ENCODE measurements around the gene ERO1B. TPM values are rescaled to one million over a fixed set of nuclear protein-coding genes. Genes with fewer than 3 reads are reported as not detected.

Gene ERO1B
- total RNA-seq, 1 experiment from 2014 or later: 5.4 TPM

DNA sequence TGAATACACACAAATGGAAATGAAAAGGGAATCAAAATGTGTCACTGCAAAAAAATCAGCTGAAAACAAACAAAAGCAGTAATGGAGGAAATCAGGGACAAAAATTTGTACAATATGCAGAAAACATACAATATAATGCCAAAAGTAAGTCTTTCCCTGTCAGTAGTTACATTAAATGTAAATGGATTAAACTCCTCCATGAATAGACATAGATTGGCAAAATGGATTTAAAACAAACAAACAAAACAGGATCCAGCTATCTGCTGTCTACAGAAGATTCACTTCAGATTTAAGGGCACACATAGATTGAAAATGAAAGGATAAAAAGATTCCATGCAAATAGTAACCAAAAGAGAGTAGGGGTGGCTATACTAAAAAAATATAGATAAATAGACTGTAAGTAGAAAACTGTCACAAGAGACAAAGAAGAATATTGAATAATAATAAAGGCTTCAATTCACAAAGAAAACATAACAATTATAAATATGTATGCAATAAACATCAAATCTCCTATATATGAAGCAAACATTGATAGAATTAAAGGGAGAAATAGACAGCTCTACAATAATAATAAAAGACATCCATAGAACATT, 42.2 kb upstream of the ERO1B start (continued):
- TF ChIP-seq, protein P1, sequence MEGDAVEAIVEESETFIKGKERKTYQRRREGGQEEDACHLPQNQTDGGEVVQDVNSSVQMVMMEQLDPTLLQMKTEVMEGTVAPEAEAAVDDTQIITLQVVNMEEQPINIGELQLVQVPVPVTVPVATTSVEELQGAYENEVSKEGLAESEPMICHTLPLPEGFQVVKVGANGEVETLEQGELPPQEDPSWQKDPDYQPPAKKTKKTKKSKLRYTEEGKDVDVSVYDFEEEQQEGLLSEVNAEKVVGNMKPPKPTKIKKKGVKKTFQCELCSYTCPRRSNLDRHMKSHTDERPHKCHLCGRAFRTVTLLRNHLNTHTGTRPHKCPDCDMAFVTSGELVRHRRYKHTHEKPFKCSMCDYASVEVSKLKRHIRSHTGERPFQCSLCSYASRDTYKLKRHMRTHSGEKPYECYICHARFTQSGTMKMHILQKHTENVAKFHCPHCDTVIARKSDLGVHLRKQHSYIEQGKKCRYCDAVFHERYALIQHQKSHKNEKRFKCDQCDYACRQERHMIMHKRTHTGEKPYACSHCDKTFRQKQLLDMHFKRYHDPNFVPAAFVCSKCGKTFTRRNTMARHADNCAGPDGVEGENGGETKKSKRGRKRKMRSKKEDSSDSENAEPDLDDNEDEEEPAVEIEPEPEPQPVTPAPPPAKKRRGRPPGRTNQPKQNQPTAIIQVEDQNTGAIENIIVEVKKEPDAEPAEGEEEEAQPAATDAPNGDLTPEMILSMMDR (IDR thresholded peaks at IDR 0.05 in 2 of 3, conservative IDR thresholded peaks at IDR 0.05 in 1 of 3; ENCODE audit: borderline replicate concordance in 1 of 3, insufficient read depth in 1 of 3, low read depth in 2 of 3, low read length in 2 of 3): no peak
- TF ChIP-seq YY1 (IDR thresholded peaks at IDR 0.05; ENCODE audit: extremely low read depth, insufficient replicate concordance, low read depth, low read length): no peak

DNA sequence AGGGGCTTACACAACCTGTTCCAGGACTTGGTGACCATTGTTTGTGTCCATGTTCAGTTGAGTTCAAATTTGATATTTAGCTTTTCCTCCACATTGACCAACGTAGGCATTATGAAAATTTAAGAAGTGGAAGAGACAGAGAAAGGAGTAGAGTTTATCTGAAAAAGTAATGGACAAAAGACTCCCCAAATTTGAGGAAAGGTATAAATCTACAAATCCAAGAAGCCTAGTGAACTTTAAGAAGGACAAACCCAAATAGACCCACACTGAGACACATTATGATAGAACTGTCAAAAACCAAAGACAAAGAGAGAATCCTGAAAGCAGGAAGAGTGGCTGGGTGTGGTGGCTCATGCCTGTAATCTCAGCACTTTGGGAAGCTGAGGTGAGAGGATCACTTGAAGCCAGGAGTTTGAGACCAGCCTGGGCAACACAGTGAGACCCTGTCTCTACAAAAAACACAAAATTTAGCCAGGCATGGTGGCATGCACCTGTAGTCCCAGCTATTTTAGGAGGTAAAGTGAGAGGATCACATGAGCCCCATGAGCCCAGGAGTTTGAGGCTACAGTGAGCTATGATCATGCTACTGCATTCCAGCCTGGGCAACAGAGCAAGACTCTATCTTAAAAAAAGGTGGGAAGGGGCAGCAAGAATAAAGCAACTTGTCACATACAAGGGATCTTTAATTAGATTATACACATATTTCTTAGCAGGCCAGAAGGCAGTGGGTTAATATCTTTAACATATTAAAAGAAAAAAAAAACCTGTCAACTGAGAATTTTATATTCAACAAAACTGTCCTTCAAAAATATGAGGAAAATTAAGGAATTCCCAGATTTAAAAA, 41.0 kb upstream of the ERO1B start:
- DNase-seq (ENCODE audit: low read depth, low spot score) (no peak), ATAC-seq (no peak)
- H3K4me3 ChIP-seq (replicated peaks in 1 of 2; ENCODE audit: low read depth in 1 of 2, low read length in 2 of 2): no peak overlapping the region
- H3K27ac ChIP-seq (ENCODE audit: low read depth, low read length): no peak overlapping the region
- H3K79me2 ChIP-seq (ENCODE audit: insufficient read depth, low read length): no peaks in the 10 kb centered on the region
- POLR2A ChIA-PET: no interaction called here
- H3K9me2 ChIP-seq (ENCODE audit: insufficient read depth): no peaks in the 10 kb centered on the region
- no peak overlapping the region for H3K4me2 ChIP-seq (ENCODE audit: low read length)
- H3K9me3 ChIP-seq (ENCODE audit: control insufficient read depth in 1 of 2, insufficient read depth in 1 of 2, low read depth in 1 of 2, low read length in 2 of 2): peaks cover 0 to 10% of the 10 kb centered on the region in 2 experiments; a peak in 2 of 4 replicates
- H3K9ac ChIP-seq (ENCODE audit: low read length): no peak overlapping the region
- intact Hi-C loops (cut with micrococcal nuclease): no loop called here
- H4K20me1 ChIP-seq (ENCODE audit: insufficient read depth): no peaks in the 10 kb centered on the region
- CTCF ChIA-PET: no interaction called here
- BruUV-seq (replicated peaks): no TSS peak
- H3K4me1 ChIP-seq (ENCODE audit: control insufficient read depth in 1 of 2, insufficient read depth in 2 of 2, low read length in 2 of 2): no peaks in the 10 kb centered on the region
- H3K27me3 ChIP-seq (ENCODE audit: insufficient read depth, low read length): no peaks in the 10 kb centered on the region
- RAD21 ChIA-PET (ENCODE audit: low non-redundant PET in 1 of 2, low total read pairs in 2 of 2, uncharacterized antibody in 2 of 2, unreplicated experiment in 2 of 2): no interaction called here
- no peaks in the 10 kb centered on the region for H3K36me3 ChIP-seq (ENCODE audit: control insufficient read depth in 1 of 2, insufficient read depth in 2 of 2, low read length in 2 of 2)
- no peak overlapping the region for H2AFZ ChIP-seq (ENCODE audit: low read depth, low read length, poor library complexity, severe bottlenecking)
- TF ChIP-seq TCF7L2 (IDR thresholded peaks at IDR 0.05; ENCODE audit: borderline replicate concordance, extremely low read depth, insufficient read depth, insufficient read length) (no peak), CBX3 (IDR thresholded peaks at IDR 0.05; ENCODE audit: low read depth) (no peak), POLR2A (IDR thresholded peaks at IDR 0.05; ENCODE audit: borderline replicate concordance, extremely low read depth, insufficient read depth, insufficient read length) (no peak), ZNF274 (IDR thresholded peaks at IDR 0.05; ENCODE audit: low read depth, low read length) (no peak), YY1 (IDR thresholded peaks at IDR 0.05; ENCODE audit: extremely low read depth, insufficient replicate concordance, low read depth, low read length) (no peak), EZH2 (IDR thresholded peaks at IDR 0.05) (no peak), SP1 (IDR thresholded peaks at IDR 0.05; ENCODE audit: low read depth) (no peak), EZH2phosphoT487 (IDR thresholded peaks at IDR 0.05; ENCODE audit: borderline replicate concordance) (no peak), FOSL1 (IDR thresholded peaks at IDR 0.05; ENCODE audit: low read depth) (no peak), SRF (IDR thresholded peaks at IDR 0.05; ENCODE audit: low read depth) (no peak), EGR1 (IDR thresholded peaks at IDR 0.05; ENCODE audit: low read depth) (no peak), ZFX (IDR thresholded peaks at IDR 0.05) (no peak), JUND (IDR thresholded peaks at IDR 0.05) (no peak), ELF1 (IDR thresholded peaks at IDR 0.05; ENCODE audit: borderline replicate concordance, low read depth) (no peak), SIN3A (IDR thresholded peaks at IDR 0.05; ENCODE audit: low read depth) (no peak), POLR2AphosphoS5 (IDR thresholded peaks at IDR 0.05; ENCODE audit: low read depth, low read length) (no peak), RAD21 (IDR thresholded peaks at IDR 0.05; ENCODE audit: low read depth) (no peak)
- TF ChIP-seq, protein P2, sequence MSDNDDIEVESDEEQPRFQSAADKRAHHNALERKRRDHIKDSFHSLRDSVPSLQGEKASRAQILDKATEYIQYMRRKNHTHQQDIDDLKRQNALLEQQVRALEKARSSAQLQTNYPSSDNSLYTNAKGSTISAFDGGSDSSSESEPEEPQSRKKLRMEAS (IDR thresholded peaks at IDR 0.05): no peak
- TF ChIP-seq, protein P3, sequence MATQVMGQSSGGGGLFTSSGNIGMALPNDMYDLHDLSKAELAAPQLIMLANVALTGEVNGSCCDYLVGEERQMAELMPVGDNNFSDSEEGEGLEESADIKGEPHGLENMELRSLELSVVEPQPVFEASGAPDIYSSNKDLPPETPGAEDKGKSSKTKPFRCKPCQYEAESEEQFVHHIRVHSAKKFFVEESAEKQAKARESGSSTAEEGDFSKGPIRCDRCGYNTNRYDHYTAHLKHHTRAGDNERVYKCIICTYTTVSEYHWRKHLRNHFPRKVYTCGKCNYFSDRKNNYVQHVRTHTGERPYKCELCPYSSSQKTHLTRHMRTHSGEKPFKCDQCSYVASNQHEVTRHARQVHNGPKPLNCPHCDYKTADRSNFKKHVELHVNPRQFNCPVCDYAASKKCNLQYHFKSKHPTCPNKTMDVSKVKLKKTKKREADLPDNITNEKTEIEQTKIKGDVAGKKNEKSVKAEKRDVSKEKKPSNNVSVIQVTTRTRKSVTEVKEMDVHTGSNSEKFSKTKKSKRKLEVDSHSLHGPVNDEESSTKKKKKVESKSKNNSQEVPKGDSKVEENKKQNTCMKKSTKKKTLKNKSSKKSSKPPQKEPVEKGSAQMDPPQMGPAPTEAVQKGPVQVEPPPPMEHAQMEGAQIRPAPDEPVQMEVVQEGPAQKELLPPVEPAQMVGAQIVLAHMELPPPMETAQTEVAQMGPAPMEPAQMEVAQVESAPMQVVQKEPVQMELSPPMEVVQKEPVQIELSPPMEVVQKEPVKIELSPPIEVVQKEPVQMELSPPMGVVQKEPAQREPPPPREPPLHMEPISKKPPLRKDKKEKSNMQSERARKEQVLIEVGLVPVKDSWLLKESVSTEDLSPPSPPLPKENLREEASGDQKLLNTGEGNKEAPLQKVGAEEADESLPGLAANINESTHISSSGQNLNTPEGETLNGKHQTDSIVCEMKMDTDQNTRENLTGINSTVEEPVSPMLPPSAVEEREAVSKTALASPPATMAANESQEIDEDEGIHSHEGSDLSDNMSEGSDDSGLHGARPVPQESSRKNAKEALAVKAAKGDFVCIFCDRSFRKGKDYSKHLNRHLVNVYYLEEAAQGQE (IDR thresholded peaks at IDR 0.05; ENCODE audit: low read depth): no peak
